ENCODE results near the gene C11orf16.
"Not testable (repeated sequence)": the region's sequence is repeated elsewhere in the genome, so short reads cannot be mapped to it uniquely, and the experiment has no call there.

The C11orf16 gene

GRCh38 chr11:8932564-8933180 is at the start of gene C11orf16:
Gene C11orf16 (minus strand): TSS chr11:8932947. CDS start chr11:8932308, 639 bp downstream.
- no peak for DNase-seq

GRCh38 chr11:8980485-8980884 is 47.7 kb upstream of the C11orf16 start:
- no peak for DNase-seq

- DNase-seq, result not testable (repeated sequence)
Measured at GRCh38 chr11:8979365-8979764, 46.6 kb upstream of the C11orf16 start.

DNA sequence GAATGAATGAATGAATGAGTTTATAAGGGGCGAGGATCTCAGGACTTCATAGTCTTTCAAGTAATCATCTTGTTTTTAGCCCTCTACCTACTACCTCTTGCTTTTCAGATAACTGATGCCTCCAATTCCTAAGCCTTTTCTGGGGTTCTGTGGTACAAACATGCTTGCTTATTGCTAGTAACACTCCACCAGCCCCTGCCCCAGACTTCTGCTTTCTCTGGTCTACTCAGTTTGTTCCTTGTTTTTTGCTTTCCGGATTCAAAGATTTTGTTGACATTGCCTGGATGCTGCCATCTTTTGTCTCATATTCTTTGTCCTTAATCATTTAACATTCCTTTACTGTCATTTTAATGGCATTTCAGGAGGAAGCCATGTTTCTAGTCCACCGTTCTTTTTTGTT is 40.4 kb upstream of the C11orf16 start:
- DNase-seq, result no peak

- no peak for DNase-seq
Measured at GRCh38 chr11:8971924-8972316, 39.2 kb upstream of the C11orf16 start.

- DNase-seq, result no peak
Measured at GRCh38 chr11:8971196-8971923, 38.6 kb upstream of the C11orf16 start.

- no peak for DNase-seq
Measured at GRCh38 chr11:8967184-8967583, 34.4 kb upstream of the C11orf16 start.

- peak; percentile 94 for DNase-seq
Measured at GRCh38 chr11:8964324-8965320, 31.9 kb upstream of the C11orf16 start, which contains the start of gene TMEM9B. Gene TMEM9B (minus strand): TSS chr11:8964442. CDS start chr11:8964313, 129 bp downstream.

- DNase-seq, result peak; percentile 41
Measured at GRCh38 chr11:8963569-8964323, 31.0 kb upstream of the C11orf16 start.

GRCh38 chr11:8962841-8963240 is 30.1 kb upstream of the C11orf16 start:
- no peak for DNase-seq

DNA sequence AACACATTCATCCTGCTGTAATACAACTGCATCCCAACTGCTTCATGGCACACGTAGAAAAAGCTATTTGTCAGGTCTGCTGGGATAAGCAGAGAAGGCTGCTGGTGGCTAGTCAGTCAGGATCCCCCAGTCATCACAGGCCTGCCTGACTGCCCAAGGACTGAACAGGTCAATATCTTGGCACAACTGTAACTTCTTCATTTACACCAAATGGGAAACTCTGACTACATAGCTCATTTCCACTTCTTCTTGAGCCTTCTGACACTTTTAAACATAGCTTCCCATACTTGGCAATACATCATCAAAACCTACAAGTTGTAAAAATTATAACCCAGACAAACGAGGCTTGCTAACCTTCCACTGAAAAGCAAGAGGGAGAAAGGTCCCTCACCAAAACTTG is 28.7 kb upstream of the C11orf16 start:
- no peak for DNase-seq

DNA sequence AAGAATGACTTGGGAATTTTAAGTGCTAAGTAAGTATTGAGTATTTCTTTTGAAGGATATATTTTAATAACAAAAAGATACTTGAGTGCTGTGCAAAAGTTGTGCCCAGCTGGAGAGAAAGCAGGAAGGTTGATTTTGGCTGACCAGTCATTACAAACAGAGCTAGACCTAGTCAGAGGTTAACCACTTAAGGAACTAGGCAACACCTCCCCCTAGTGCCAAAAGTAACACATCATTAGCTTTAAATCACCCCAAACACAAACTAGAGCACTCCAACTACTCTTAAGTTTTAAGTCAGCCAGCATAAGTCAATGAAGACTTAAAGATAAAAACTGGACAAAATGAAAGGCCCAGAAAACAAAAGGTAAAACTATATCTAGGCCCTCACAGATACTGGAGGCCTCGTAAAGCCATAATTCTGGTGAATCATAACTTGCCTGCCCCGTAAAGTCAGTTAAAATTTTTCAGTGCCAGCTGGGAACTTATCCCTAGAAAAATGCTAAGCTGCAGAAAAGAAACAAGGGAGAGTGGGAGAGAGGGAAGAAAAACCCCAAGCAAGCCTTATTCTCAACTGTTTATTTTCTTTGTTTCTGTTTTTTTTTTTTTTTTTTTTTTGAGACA is 26.9 kb upstream of the C11orf16 start:
- DNase-seq, result no peak

- DNase-seq, result no peak
Measured at GRCh38 chr11:8956860-8957259, 24.1 kb upstream of the C11orf16 start.

DNA sequence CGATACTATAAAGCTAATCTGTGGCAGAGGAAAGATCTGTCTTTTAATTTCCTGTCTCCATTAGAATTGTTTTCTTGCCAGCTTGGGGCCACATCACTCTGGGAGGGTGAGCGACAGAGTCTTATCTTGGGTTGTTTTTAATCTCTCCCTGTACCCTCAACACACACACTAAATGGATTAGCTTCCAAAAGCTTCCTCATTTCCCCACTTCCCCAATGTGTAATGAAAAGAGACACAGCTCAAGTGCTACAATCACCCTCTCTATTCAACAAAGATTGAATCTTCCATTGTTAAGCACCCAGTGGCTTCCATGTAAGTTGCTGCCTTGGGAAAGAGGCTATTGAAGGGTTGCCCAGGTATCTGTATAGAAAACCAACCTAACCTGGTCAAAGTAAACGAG is 16.1 kb upstream of the C11orf16 start:
- no peak for DNase-seq

GRCh38 chr11:8947230-8947943 is 14.6 kb upstream of the C11orf16 start:
- DNase-seq, result no peak

DNA sequence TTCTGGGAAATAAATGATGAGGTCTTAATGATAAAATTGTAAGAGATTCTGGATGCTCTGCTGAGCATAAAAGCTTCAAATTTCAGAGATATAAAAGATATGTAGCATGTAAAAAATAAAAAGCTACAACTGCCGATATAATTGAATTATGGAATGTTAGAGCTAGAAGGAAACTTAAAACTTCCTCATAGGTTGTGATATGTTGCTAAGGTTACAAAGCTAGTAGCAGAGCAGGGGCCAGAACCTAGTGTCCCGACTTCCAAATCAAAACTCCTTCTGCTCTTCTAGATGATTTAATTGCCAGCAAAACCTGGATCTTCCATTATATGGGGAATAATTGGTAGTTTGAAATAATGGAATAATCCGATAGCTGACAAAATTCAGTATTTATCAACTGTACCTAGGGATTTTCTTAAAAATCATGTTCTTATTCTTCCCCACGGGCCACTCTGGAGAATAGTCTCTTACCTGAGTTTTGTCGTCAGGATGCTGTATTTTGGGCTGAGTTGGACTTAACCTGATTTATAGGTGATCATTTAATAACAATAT is 9.8 kb upstream of the C11orf16 start, which contains the start of gene ASCL3:
TSS of gene ASCL3 (minus strand) at position 499 of the 549 bp plus-strand sequence. CDS start 4,855 bp downstream, outside the sequence.
- no peak for DNase-seq

DNA sequence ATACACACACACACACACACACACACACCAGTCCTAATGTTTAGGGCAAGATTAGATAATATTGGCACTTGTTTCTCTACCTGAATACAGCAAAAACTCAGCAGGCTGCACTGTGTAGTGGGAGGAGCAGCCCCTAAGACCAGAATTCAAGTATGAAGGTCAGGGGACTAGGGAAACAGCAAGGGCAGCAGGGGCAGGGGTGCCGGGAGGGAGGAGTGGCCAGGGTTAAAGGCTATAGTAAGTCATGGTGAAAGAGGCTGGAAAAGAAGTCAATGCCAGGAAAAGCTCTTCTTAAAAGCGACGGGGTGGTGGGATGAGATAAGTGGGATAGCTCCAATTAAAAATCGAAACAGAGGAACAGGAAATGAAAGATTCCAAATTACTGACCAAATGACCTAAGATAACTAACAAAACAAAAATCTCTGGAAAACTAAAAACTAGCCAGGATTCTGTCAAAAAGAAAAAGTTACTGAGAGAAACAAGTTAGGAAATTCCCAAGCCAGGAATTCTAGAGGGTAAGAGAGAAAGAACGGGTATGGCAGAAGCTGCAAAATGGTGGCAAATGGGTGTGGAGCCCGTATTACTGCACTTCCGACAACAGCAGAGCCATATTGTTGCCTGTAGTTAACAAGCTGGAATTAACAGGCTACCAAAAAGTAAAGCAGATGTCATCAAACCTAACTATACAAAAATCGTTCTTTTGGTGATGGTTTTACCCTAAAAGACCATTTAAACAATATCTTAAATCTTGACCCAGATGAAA is 8.8 kb upstream of the C11orf16 start:
- DNase-seq, result no peak

GRCh38 chr11:8937659-8938058 is 4.9 kb upstream of the C11orf16 start:
- no peak for DNase-seq

DNA sequence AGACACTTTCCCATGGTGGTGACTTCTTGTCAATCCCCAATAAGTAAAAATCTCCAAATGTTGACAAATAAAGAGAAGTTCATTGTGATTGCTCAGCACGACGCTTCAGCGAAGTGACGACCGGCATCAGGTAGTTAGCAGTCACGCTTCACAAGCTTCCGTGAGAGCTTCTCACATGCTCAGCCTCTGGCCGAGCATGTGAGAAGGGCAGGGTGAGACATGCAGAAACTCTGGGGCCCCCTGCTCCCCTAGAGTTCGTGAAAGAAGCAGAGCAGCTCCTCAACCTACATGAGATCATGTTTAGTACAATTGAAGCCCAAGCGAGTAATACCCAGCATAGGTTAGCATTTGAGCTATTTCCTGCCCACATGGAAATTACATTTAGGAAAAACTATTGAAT is 4.4 kb upstream of the C11orf16 start:
- no peak for DNase-seq

DNA sequence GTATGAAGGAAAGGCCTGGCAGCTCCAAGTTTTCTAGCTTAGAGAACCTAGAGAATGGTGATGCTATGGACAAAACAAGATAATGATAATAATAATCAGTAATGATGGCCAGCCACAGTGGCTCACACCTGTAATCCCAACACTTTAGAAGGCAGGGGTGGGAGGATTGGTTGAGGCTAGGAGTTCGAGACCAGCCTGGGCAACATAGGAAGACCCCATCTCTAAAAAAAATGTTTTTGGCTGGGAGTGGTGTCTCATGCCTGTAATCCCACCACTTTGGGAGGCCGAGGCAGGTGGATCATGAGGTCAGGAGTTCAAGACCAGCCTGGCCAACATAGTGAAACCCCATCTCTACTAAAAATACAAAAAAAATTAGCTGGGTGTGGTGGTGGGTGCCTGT is 3.0 kb upstream of the C11orf16 start:
- not testable (repeated sequence) for DNase-seq

Data from right forelimb (tissue), 1 donor.